Measurements from ENCODE around the gene CLEC19A. TPM values are rescaled to one million over a fixed set of nuclear protein-coding genes. Genes with fewer than 3 reads are reported as not detected.

CLEC19A gene
- total RNA-seq, 1 donor from 2014 or later: not detected

DNA sequence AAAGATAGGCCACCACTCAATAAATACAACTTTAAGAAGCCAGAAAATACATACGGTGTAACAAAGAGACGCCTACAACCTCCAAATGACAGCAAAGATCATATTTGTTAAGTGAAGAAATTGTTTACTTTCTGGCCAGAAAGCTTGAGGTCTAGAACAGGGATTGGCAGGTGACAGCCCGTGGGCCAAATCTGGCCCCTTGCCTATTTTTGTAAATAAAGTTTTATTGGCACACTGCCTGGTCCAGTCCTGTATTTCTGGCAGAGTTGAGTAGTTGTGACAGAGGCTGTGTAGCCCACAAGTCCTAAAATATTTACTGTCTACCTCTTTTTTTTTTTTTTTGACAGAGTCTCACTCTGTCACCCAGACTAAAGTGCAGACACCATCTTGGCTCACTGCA lies 3.4 kb upstream of the CLEC19A start:
- intact Hi-C loops (cut with DNase I): no loop called here

GRCh38 chr16:19283637-19284036 lies 1.9 kb upstream of the CLEC19A start:
- DNase-seq (no peak), ATAC-seq (ENCODE audit: poor library complexity) (no peak)
- intact Hi-C loops (cut with DNase I): no loop called here

More for the DNA sequence above, 3.4 kb upstream of the CLEC19A start:
- ATAC-seq (ENCODE audit: poor library complexity) (no peak), DNase-seq (no peak)

DNA sequence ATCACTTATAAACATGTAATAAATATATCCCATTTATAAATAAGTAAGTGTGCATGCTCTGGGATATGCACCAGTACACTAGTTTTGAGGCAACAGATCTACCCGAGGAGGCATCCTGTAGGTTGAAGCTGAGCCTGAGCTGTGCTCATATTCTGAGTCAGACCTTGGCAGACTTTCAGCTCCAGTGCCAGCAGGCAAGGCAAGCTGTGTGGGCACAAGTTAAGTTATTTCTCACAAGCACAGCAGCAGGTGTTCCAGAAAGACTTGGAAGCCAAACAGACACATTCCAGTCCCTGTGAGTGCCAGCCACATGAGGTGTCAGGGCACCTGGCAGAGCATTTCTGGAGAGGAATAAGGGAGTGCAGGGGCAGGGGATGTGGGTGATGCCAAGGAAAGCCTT lies 1.3 kb upstream of the CLEC19A start:
- intact Hi-C loops (cut with DNase I): no loop called here
- no peak for DNase-seq
- peak; percentile 46 for ATAC-seq (ENCODE audit: poor library complexity)

GRCh38 chr16:19286827-19287226 lies 1.3 kb downstream of the CLEC19A start:
- intact Hi-C loops (cut with DNase I): no loop called here
- no peak for DNase-seq
- no peak for ATAC-seq (ENCODE audit: poor library complexity)

DNA sequence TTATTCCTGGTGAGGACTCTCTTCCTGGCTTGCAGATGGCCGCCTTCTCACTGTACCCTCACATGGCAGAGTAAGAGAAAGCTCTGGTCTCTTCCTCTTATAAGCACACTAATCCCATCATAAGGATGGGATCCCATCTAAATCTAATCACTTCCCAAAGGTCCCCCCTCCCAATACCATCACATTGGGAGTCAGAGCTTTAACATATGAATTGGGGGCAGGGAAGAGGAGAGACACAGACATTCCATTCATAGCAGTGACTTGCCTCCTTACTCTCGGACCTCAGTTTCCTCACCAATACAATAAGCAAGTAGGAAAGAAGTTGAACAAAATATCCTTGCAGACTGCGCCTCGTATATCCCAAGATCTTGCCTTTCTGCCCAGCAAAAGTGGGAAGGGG lies 1.7 kb downstream of the CLEC19A start:
- intact Hi-C loops (cut with DNase I): no loop called here
- DNase-seq (no peak), ATAC-seq (ENCODE audit: poor library complexity) (no peak)

DNA sequence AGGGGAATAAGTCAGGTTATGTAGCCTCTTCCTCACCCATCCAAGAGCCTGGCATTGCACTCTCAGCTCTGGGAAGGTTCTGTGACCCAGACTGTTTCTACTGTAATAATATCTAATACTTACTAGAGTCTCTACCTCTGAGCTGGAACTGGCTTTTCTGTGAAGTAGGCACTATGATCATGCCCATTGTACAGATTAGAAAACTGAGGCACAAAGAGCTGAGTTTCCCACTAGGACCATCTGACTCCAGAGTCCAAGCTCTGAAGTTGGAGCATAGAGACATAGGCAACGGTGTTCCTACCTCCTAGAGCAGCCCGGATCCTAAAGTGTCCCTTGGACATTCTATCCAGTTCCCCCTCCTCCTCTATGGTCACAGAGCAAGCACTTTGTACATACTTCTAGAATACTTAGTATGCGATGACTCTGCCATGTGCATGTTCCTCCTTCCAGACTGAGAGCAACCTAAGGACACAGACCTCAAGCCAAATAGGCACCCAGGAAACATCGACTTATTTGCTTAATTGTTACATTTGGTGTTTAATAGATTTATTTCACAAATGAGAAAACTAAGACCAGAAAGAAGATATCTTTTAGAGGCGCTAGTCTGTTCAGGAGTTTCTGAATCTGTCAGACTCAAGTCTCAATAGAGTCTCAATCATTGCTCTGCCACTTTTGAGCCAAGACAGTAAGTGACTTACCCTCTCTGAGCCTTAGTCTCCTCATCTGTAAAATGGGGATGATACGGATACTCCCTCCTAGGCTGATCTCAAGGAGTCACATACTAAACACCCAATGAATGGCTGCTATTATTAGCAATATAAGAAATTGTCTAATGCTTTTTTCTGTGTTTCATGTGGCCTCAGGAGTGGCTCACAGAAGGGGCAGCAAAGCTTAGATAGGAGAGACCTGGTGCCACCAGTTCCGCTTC lies 3.6 kb downstream of the CLEC19A start:
- DNase-seq (no peak), ATAC-seq (ENCODE audit: poor library complexity) (no peak)
- intact Hi-C loops (cut with DNase I): no loop called here

DNA sequence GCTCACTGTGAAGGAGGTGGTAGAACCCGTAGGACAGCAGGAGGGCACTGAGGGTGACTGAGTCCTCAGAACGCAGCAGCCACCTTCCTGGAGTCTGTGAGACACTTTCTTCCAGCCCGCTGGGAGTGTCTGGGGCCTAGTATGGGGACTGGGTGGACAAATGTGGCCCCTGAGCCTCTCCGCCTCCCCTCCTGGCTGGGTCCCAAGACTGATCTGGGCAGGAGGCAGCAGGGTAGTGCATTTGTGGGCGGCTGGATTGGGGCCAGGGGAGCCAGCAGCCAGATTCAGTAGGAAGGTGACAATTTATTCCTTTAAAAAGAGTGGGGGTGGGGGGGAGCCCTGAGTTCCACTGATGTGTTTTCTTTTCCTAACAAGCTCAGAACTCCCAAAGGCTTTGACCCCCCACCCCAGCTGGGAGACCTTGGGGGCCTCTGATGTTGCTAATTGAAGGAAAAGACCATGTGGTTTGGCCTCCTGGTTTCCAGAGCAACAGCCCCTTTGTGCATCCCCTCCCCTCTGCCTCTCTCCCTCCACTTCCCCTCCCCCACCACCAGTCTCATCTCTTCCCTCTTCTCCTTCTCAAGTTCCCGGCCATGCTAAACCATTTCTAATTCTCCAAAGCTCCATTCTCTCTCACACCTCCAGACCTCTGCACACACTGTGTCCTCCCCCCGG lies 4.4 kb downstream of the CLEC19A start:
- intact Hi-C loops (cut with DNase I): no loop called here
- ATAC-seq (ENCODE audit: poor library complexity): no peak
- DNase-seq: no peak

DNA sequence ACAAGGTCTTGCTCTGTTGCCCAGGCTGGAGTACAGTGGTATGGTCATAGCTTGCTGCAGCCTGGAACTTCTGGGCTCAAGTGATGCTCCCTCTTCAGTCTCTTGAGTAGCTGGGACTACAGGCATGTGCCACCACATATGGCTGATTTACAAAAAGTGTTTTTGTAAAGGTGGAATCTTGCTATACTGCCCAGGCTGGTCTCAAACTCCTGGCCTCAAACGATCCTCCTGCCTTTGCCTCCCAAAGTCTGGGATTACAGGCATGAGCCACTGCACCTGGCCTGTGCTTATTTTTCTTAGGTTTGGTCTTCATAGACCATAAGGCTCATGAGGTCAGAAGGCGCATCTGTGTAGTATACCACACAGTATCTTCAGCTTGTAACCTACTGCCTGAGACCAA lies 5.3 kb downstream of the CLEC19A start:
- intact Hi-C loops (cut with DNase I): no loop called here
- ATAC-seq (ENCODE audit: poor library complexity) (no peak), DNase-seq (no peak)

DNA sequence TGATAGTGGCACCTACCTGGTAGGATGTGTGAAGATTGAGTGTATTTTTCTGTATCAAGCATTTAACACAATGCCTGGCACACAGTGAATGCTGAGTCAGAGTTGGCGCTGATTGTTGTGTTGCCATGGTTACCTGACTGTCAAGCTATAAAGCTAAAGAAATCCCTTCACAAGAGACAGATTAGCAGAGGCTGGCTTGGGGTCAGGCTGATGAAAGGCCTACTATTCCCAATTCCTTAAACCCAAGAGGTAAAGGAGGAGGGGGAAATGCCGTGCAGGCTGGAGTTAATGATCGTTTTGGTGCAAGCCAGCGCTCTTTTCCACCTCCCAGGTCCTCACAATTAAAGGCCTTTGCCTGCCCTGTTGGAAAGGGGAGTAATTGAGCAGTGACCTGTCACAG lies 5.9 kb downstream of the CLEC19A start:
- ATAC-seq (ENCODE audit: poor library complexity) (no peak), DNase-seq (peak; percentile 41)
- intact Hi-C loops (cut with DNase I): no loop called here

- ATAC-seq (ENCODE audit: poor library complexity): no peak
- intact Hi-C loops (cut with DNase I): no loop called here
Observed at GRCh38 chr16:19292186-19292585, 6.7 kb downstream of the CLEC19A start.

GRCh38 chr16:19294156-19294649 lies 8.7 kb downstream of the CLEC19A start:
- peak; percentile 81 for ATAC-seq (ENCODE audit: poor library complexity)

More at GRCh38 chr16:19292186-19292585, 6.7 kb downstream of the CLEC19A start:
- no peak for DNase-seq

DNA sequence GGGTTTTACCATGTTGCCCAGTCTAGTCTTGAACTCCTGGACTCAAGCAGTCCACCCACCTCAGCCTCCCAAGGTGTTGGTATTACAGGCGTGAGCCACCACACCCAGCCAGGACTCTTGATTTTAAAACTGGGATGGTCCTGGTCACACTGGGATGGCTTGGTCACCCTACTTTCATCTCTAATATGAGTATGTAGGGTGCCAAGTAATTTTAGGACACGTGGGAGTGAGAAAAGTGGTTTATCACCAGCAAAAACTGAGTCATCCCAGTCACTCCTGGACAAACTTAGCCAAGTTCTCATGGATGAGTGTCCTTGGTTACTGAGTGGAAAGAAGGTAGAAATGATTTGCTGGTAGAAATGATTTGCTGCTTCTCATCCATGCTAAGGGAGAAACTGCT lies 9.9 kb downstream of the CLEC19A start:
- no peak for ATAC-seq (ENCODE audit: poor library complexity)
- intact Hi-C loops (cut with DNase I): no loop called here
- DNase-seq: no peak

More at GRCh38 chr16:19294156-19294649, 8.7 kb downstream of the CLEC19A start:
- intact Hi-C loops (cut with DNase I): no loop called here
- DNase-seq: peak; percentile 61

DNA sequence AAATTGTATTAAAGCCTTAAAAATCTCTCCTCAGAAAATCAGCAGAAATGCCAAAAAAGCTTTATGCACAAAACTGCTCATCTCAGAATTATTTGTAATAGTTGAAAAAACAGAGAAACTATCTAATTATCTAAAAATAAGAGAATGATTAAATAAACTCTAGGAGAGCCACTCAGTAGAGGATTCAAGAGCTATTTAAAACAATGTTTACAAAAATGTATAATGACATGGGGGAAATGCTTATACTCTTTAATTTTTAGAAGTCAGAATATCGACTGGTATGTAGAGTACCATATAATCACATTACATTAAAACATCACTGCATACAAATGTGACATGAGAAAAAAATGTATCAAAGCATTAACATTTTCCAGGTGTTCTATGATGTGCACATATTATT lies 11.9 kb downstream of the CLEC19A start:
- intact Hi-C loops (cut with DNase I): no loop called here
- ATAC-seq (ENCODE audit: poor library complexity) (no peak), DNase-seq (no peak)

- ATAC-seq (ENCODE audit: poor library complexity): no peak
- no peak for DNase-seq
- intact Hi-C loops (cut with DNase I): no loop called here
Observed at GRCh38 chr16:19299565-19299964, 14.0 kb downstream of the CLEC19A start.

DNA sequence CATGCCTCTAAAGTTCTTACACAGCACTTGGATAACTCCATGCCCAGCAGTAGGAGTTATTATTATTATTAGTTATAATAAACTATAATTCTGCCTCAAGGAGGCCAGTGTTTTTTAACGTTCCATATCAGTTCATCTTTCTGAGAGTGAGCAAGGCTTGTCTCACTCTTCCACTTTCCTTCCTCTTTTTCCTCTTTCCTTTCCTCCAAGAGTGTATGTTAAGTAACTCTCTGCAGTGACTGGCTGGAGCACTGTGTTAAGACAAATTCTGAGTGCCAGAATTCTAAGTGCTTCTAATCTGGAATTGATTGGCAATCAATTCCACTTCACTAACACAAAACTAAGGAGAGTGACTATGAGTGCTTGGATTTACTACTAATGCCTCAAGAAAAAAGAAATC lies 16.4 kb downstream of the CLEC19A start:
- DNase-seq (no peak), ATAC-seq (ENCODE audit: poor library complexity) (no peak)
- intact Hi-C loops (cut with DNase I): no loop called here

DNA sequence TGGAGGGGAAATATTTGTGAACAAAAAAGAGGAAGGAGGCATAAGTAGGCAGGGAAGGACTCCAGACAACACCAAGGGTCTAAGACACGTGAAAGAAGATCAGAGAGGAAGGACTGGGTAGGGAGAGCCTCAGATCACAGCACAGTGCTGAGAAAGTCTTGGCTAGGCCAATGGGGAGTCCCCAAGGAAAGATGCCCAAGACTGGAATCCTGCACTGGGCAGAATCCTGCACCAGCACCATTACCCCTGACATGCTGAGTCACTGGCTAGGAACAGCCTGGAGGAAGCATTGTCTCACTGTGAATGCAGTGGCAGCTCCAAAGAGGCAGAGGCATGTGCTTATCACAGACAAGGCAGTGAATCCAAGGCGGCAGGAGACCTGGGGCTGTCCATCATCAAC lies 19.2 kb downstream of the CLEC19A start:
- ATAC-seq (ENCODE audit: poor library complexity): no peak
- DNase-seq: no peak
- intact Hi-C loops (cut with DNase I): no loop called here

GRCh38 chr16:19305443-19305842 lies 19.9 kb downstream of the CLEC19A start:
- no peak for DNase-seq
- ATAC-seq (ENCODE audit: poor library complexity): no peak
- intact Hi-C loops (cut with DNase I): no loop called here

GRCh38 chr16:19307587-19308241 lies 22.2 kb downstream of the CLEC19A start:
- DNase-seq: no peak
- intact Hi-C loops (cut with DNase I): no loop called here

DNA sequence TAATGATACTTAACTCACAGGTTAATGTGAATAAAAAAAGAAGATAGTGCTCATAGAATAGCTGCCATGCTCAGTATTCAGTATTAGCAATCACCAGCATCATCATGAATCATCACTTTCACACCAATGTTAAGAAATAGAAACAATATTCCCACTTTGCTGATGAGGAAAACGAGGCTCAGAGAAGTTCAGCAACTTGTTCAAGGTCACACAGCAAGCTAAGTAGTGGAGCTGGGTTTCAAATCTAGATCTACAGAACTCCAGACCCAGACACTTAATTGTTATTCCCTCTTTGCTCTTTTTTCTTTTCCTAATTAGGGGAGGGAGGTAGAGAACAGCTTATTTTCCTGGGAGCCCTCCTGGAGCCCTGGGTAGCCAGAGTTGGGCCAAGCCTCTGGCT lies 22.9 kb downstream of the CLEC19A start:
- intact Hi-C loops (cut with DNase I): no loop called here
- DNase-seq (no peak), ATAC-seq (ENCODE audit: poor library complexity) (no peak)

More at GRCh38 chr16:19307587-19308241, 22.2 kb downstream of the CLEC19A start:
- ATAC-seq (ENCODE audit: poor library complexity): no peak

Data from Right ventricle myocardium superior (tissue), 1 donor.